ENCODE measurements around the gene ZDHHC14.

Gene ZDHHC14

GRCh38 chr6:157673596-157673995 is 292.6 kb downstream of the ZDHHC14 start:
- TF ChIP-seq CTCF (IDR thresholded peaks at IDR 0.05; ENCODE audit: low read depth, low read length, poor library complexity, severe bottlenecking) = no peak
- no peak for TF ChIP-seq EZH2phosphoT487 (IDR thresholded peaks at IDR 0.05; ENCODE audit: borderline replicate concordance, low read length)
- Histone ChIP-seq H4K20me1 (ENCODE audit: control insufficient read depth, insufficient read depth, low read depth, low read length) (no peaks in the 10 kb centered on the region), H3K4me1 (ENCODE audit: control insufficient read depth, low read length) (no peaks in the 10 kb centered on the region), H3K9me3 (ENCODE audit: control insufficient read depth, insufficient read depth, low read length) (no peaks in the 10 kb centered on the region), H3K36me3 (ENCODE audit: control insufficient read depth, low read length) (no peaks in the 10 kb centered on the region), H3K4me3 (ENCODE audit: low read length) (no peak overlapping the region), H3K79me2 (ENCODE audit: control insufficient read depth, low read length) (no peaks in the 10 kb centered on the region), H3K4me2 (ENCODE audit: low read length) (no peak overlapping the region), H3F3A (ENCODE audit: control insufficient read depth, insufficient read depth) (no peaks in the 10 kb centered on the region), H3K9me2 (replicated peaks; ENCODE audit: control insufficient read depth, low read length) (no peaks in the 10 kb centered on the region), H3K27me3 (ENCODE audit: control insufficient read depth, low read length) (no peaks in the 10 kb centered on the region; the same call in 1 of the 2 replicates), H3K27ac (ENCODE audit: low read depth, low read length) (no peak overlapping the region)

GRCh38 chr6:157674061-157674460 is 293.1 kb downstream of the ZDHHC14 start:
- Histone ChIP-seq H3K36me3 (ENCODE audit: control insufficient read depth, low read length) (no peaks in the 10 kb centered on the region), H3K4me1 (ENCODE audit: control insufficient read depth, low read length) (no peaks in the 10 kb centered on the region), H4K20me1 (ENCODE audit: control insufficient read depth, insufficient read depth, low read depth, low read length) (no peaks in the 10 kb centered on the region), H3K27me3 (ENCODE audit: control insufficient read depth, low read length) (no peaks in the 10 kb centered on the region; the same call in 1 of the 2 replicates), H3F3A (ENCODE audit: control insufficient read depth, insufficient read depth) (no peaks in the 10 kb centered on the region), H3K4me2 (ENCODE audit: low read length) (no peak overlapping the region), H3K27ac (ENCODE audit: low read depth, low read length) (no peak overlapping the region), H3K79me2 (ENCODE audit: control insufficient read depth, low read length) (no peaks in the 10 kb centered on the region), H3K4me3 (ENCODE audit: low read length) (no peak overlapping the region), H3K9me3 (ENCODE audit: control insufficient read depth, insufficient read depth, low read length) (no peaks in the 10 kb centered on the region), H3K9me2 (replicated peaks; ENCODE audit: control insufficient read depth, low read length) (no peaks in the 10 kb centered on the region)
- TF ChIP-seq CTCF (IDR thresholded peaks at IDR 0.05; ENCODE audit: low read depth, low read length, poor library complexity, severe bottlenecking) = no peak
- TF ChIP-seq EZH2phosphoT487 (IDR thresholded peaks at IDR 0.05; ENCODE audit: borderline replicate concordance, low read length) = no peak

- Histone ChIP-seq H3K4me2 (ENCODE audit: low read length) (no peak overlapping the region), H3K36me3 (ENCODE audit: control insufficient read depth, low read length) (no peaks in the 10 kb centered on the region), H3K4me1 (ENCODE audit: control insufficient read depth, low read length) (no peaks in the 10 kb centered on the region), H3K4me3 (ENCODE audit: low read length) (no peak overlapping the region), H3F3A (ENCODE audit: control insufficient read depth, insufficient read depth) (no peaks in the 10 kb centered on the region), H4K20me1 (ENCODE audit: control insufficient read depth, insufficient read depth, low read depth, low read length) (no peaks in the 10 kb centered on the region), H3K79me2 (ENCODE audit: control insufficient read depth, low read length) (no peaks in the 10 kb centered on the region), H3K27ac (ENCODE audit: low read depth, low read length) (no peak overlapping the region), H3K9me3 (ENCODE audit: control insufficient read depth, insufficient read depth, low read length) (no peaks in the 10 kb centered on the region), H3K27me3 (ENCODE audit: control insufficient read depth, low read length) (peaks cover 3% of the 10 kb centered on the region; the same call in 1 of the 2 replicates), H3K9me2 (replicated peaks; ENCODE audit: control insufficient read depth, low read length) (no peaks in the 10 kb centered on the region)
- TF ChIP-seq CTCF (IDR thresholded peaks at IDR 0.05; ENCODE audit: low read depth, low read length, poor library complexity, severe bottlenecking) (no peak), EZH2phosphoT487 (IDR thresholded peaks at IDR 0.05; ENCODE audit: borderline replicate concordance, low read length) (no peak)
Measured at GRCh38 chr6:157675831-157676230, 294.8 kb downstream of the ZDHHC14 start.
